Suprapubic skin (tissue), 4 donors: ENCODE data around the gene RAB24. TPM values are rescaled to one million over a fixed set of nuclear protein-coding genes. Genes with fewer than 3 reads are reported as not detected.

Source experiments
- DNase-seq, 2 donors: peaks; one replicate each; pipeline ENCODE4 v3.0.0-alpha.2; 2019; ENCODE audit warnings: low spot score in 2 of 2
- H3K27ac ChIP-seq: fragments of 200-600 bp; sonication (generic); one replicate; pipeline ENCODE4 v1.5.1; 2019
- H3K27me3 ChIP-seq: fragments of 200-600 bp; sonication (generic); one replicate; pipeline ENCODE4 v1.5.1; 2019
- H3K36me3 ChIP-seq: fragments of 200-600 bp; sonication (generic); one replicate; pipeline ENCODE4 v1.5.1; 2019
- H3K4me1 ChIP-seq: fragments of 200-600 bp; sonication (generic); one replicate; pipeline ENCODE4 v1.5.1; 2019
- H3K4me3 ChIP-seq: fragments of 200-600 bp; sonication (generic); one replicate; pipeline ENCODE4 v1.5.1; 2019; ENCODE audit warnings: mild to moderate bottlenecking
- H3K9me3 ChIP-seq: fragments of 200-600 bp; sonication (generic); one replicate; pipeline ENCODE4 v1.5.1; 2019
- EP300 ChIP-seq: sonication (generic); formaldehyde crosslinking; IDR thresholded peaks from one replicate; pipeline ENCODE4 v1.6.1; 2017; ENCODE audit warnings: antibody characterized with exemption
- POLR2A ChIP-seq, 2 donors: fragments of 450-650 bp; IDR thresholded peaks; one replicate each; pipeline ENCODE4 v1.6.1; 2017; ENCODE audit warnings: antibody characterized with exemption in 2 of 2, mild to moderate bottlenecking in 2 of 2, moderate library complexity in 2 of 2
- POLR2AphosphoS5 ChIP-seq, 3 donors: sonication (generic); formaldehyde crosslinking; IDR thresholded peaks; one replicate each; pipeline ENCODE4 v1.6.1; 2017; ENCODE audit warnings: antibody characterized with exemption in 3 of 3
- WGBS: methylation state at CpG from one replicate; pipeline ENCODE4 v1.1.5; 2018; 5-methylcytosine and 5-hydroxymethylcytosine counted together
- total RNA-seq, 4 donors: library from RNA; depleted of rRNA; stranded (reverse); fragments of >200 nt; gene quantifications; one replicate each; pipeline ENCODE4 v1.1.0, GENCODE V29; 2016
- TF ChIP-seq, protein P1 (sequence below), 2 donors: fragments of 200-600 bp in 1 of 2; fragments of 450-650 bp in 1 of 2; sonication (generic) in 1 of 2; IDR thresholded peaks; one replicate each; pipeline ENCODE4 v1.5.1; 2016 to 2019; ENCODE audit warnings: antibody characterized with exemption in 2 of 2, mild to moderate bottlenecking in 1 of 2, moderate library complexity in 1 of 2

The RAB24 gene
- 10 to 100 TPM; 36.7 to 70.1 (median 43.3) TPM for total RNA-seq

DNA sequence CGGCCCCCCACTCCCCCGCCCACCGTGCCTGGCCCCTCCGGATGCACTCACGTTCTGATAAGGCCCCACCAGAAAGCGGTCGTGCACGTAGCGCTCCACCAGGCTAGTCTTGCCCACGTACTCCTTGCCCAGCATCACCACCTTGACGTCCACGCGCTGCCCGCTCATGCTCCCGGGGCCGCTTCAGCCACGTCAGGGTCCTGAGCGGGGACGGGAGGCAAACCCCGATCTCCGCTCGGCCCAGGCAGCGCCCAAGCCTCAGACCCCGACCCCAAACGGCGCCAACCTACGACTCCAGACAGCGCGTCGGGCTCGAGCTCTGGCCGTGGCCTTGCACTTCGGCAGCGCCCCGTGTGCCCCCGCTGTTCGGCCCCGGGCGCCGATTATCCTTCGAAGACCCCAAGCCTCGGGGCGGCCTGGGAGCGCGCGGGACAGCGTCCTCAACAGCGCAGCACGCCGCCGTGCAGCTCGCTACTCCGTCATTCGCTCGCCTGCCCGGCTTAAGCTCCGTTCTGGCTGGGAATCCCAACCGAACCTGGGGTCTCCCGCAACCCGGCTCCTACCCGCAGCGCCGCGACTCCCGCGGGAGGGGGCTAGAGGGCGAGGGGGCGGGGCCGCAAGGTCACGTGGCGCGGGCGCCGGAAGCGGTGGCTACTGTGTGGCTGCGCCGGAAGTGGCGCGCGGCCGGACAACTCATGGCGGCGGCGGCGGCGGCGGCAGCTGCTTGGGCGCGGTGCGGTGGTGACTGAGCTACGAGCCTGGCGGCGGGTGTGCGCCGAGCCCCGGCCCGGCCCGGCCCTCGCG is at the start of gene RAB24, which contains the start of gene PRELID1:
Gene RAB24, minus strand, starts transcription at position 599 of the 804 bp plus-strand sequence. Its CDS starts 431 bp downstream, at position 168.
Gene PRELID1, plus strand, starts transcription at position 679 of the 804 bp plus-strand sequence. CDS start 187 bp downstream, outside the sequence.
- Histone ChIP-seq H3K4me1 (peaks cover 79% of the 10 kb centered on the region), H3K36me3 (peaks cover 27% of the 10 kb centered on the region)
- 0% methylated on average over 5 of the region's 100 CpGs for WGBS

DNA sequence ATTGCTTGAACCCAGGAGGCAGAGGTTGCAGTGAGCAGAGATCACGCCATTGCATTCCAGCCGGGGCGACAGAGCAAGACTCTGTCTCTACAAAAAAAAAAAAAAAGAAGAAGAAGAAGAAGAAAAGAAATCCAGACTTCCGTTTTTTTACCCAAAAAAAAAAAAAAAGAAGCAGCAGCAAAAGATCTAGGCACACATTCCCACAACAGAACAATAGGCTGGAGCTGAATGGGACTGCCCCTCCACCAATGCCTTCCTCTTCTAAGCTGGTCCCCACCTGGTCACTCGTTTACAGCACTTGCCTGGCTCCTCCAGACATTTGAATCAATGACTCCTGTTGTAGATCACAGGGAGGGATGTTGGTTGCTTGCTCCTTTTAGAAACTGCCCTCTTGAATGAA is 49.6 kb upstream of the RAB24 start:
- WGBS = 72% methylated on average over 5 of the region's 5 CpGs
- DNase-seq = no peak
- Histone ChIP-seq H3K27me3 (no peaks in the 10 kb centered on the region), H3K27ac (no peak overlapping the region), H3K4me3 (no peak overlapping the region), H3K4me1 (peaks cover 44% of the 10 kb centered on the region), H3K9me3 (no peaks in the 10 kb centered on the region), H3K36me3 (peaks cover 6% of the 10 kb centered on the region)
- TF ChIP-seq POLR2A (IDR thresholded peaks at IDR 0.05) (no peak), EP300 (no peak), POLR2AphosphoS5 (IDR thresholded peaks at IDR 0.05) (no peak)
- TF ChIP-seq, protein P1, sequence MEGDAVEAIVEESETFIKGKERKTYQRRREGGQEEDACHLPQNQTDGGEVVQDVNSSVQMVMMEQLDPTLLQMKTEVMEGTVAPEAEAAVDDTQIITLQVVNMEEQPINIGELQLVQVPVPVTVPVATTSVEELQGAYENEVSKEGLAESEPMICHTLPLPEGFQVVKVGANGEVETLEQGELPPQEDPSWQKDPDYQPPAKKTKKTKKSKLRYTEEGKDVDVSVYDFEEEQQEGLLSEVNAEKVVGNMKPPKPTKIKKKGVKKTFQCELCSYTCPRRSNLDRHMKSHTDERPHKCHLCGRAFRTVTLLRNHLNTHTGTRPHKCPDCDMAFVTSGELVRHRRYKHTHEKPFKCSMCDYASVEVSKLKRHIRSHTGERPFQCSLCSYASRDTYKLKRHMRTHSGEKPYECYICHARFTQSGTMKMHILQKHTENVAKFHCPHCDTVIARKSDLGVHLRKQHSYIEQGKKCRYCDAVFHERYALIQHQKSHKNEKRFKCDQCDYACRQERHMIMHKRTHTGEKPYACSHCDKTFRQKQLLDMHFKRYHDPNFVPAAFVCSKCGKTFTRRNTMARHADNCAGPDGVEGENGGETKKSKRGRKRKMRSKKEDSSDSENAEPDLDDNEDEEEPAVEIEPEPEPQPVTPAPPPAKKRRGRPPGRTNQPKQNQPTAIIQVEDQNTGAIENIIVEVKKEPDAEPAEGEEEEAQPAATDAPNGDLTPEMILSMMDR (IDR thresholded peaks at IDR 0.05) = no peak

More for the DNA sequence above, at the start of gene RAB24, which contains the start of gene PRELID1:
- Histone ChIP-seq H3K27me3 (no peaks in the 10 kb centered on the region), H3K9me3 (no peaks in the 10 kb centered on the region), H3K27ac (peak within 1 kb of the TSS; percentile 85), H3K4me3 (peak within 1 kb of the TSS; percentile 69)
- DNase-seq = peak; percentile 94 to 96
- TF ChIP-seq POLR2A (IDR thresholded peaks at IDR 0.05) = peak; percentile 30 to 38
- TF ChIP-seq EP300 = no peak
- TF ChIP-seq, protein P1 (IDR thresholded peaks at IDR 0.05) = peak in 1 of 2 donors; percentile 30
- peak in 1 of 3 donors; percentile 80 for TF ChIP-seq POLR2AphosphoS5 (IDR thresholded peaks at IDR 0.05)

DNA sequence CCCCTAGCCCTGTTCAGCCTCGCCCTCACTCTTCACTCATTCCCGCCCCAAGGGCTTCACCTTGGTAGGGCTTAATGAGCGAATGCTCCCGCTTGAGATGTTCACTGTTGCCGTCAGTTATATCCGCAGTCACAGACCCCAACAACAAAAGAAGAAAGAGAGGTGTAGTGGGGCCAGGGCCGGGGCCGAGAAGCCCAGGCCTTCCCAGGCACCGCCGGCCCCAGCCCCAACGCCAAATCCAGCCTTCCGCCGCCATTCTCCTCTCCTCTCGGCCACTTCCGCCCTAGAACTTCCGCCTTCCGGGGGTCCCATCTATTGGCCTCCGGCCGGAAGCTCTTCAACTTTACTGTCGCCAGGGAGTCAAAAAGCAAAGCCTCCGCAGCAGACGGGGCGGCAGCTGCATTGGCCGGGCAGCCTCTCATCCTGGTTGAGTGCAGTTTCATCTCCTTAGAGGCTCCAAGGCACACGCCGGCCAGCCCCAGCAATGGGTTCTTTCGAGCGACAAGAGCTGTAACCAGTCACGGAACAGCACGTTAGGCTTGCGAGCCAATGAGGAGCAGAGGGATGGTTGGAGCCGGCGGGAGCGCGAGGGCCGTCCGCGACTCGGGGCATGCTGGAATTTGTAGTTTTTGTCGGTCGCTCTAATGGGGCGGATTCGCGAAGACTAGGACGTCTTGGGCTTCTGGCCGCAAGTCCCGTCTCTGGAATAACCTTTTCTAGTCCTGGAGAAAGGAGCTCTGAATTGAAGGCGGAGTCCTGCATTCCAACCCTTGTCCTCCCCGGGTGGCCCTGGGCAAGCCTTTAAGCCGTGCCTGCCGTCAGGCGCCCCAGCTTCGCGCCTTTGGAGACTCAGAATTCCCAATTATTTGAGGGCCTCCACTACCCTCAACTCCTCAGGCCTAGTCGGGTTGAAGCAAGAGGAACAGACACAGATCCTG is 48.1 kb upstream of the RAB24 start, which contains the start of gene LMAN2:
Gene LMAN2, minus strand, starts transcription at position 277 of the 938 bp plus-strand sequence. Its CDS starts 21 bp downstream, at position 256.
- H3K27me3 ChIP-seq = no peaks in the 10 kb centered on the region
- no peaks in the 10 kb centered on the region for H3K9me3 ChIP-seq
- DNase-seq = peak; percentile 95 to 96
- H3K4me3 ChIP-seq = peak within 1 kb of the TSS; percentile 94
- peaks cover 9% of the 10 kb centered on the region for H3K36me3 ChIP-seq
- H3K4me1 ChIP-seq = peaks cover 32% of the 10 kb centered on the region
- no peak for TF ChIP-seq EP300
- TF ChIP-seq, protein P1 (IDR thresholded peaks at IDR 0.05) = no peak
- TF ChIP-seq POLR2A (IDR thresholded peaks at IDR 0.05) = peak in 1 of 2 donors; percentile 63
- TF ChIP-seq POLR2AphosphoS5 (IDR thresholded peaks at IDR 0.05) = peak in 2 of 3 donors; percentile 61 to 81
- H3K27ac ChIP-seq = peak within 1 kb of the TSS; percentile 97
- 4% methylated on average over 16 of the region's 55 CpGs for WGBS

DNA sequence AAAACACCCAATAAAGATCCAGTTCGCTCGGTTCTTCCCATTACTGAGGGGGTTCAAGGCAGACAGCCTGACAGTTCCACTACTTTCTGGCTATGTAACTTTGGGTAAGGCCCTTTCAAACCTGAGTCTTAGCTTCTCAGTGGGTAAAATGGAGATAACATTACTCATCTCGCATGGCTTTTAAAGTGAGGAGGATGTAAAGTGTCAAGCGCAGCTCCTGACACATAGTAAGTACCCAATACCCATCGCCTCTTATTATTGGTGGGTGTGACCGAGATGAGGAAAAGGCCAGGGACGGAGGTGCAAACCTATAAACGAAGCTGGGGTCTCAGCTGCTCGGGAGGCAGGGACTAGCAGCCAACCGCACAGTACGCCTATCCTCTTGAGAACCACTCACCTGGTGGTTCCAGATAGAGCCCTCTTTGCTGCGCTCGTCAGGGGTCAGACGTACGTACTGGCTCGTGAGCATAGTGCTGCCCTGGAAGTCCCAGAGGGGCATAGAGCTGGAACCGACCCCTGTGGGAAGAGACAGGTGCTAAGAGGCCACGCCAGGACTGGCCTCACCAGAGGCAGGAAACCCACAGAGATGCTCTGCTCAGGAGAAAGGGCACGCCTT is 47.4 kb upstream of the RAB24 start:
- H3K27ac ChIP-seq = peak overlapping the region; percentile 97
- 10% methylated on average over 19 of the region's 19 CpGs for WGBS

More for the DNA sequence above, 47.4 kb upstream of the RAB24 start:
- no peak for DNase-seq
- no peak for TF ChIP-seq POLR2AphosphoS5 (IDR thresholded peaks at IDR 0.05)
- no peak for TF ChIP-seq EP300
- TF ChIP-seq, protein P1 (IDR thresholded peaks at IDR 0.05) = no peak
- no peak for TF ChIP-seq POLR2A (IDR thresholded peaks at IDR 0.05)
- H3K4me3 ChIP-seq = peak overlapping the region; percentile 94
- H3K4me1 ChIP-seq = peaks cover 32% of the 10 kb centered on the region
- H3K36me3 ChIP-seq = peaks cover 13% of the 10 kb centered on the region
- no peaks in the 10 kb centered on the region for H3K27me3 ChIP-seq
- no peaks in the 10 kb centered on the region for H3K9me3 ChIP-seq
